HG03565 (cell line): ENCODE measurements around the gene ATG9B.
"Not testable (repeated sequence)": the region's sequence is repeated elsewhere in the genome, so short reads cannot be mapped to it uniquely, and the experiment has no call there.

Source experiments
- ATAC-seq: cut with Tn5 transposase; IDR thresholded peaks from one replicate; pipeline ENCODE4 v1.9.1; 2021; ENCODE audit warnings: mild to moderate bottlenecking, moderate library complexity; ENCODE audit not compliant: unreplicated experiment

Gene ATG9B

GRCh38 chr7:151058781-151059366 lies 34.6 kb upstream of the ATG9B start:
- ATAC-seq, result no peak

GRCh38 chr7:151057989-151058780 lies 33.9 kb upstream of the ATG9B start:
- ATAC-seq, result peak; percentile 82

- peak; percentile 0 for ATAC-seq
Measured at GRCh38 chr7:151057506-151057988, 33.3 kb upstream of the ATG9B start, which contains the start of gene CDK5. CDK5 (minus strand) TSS chr7:151057897; CDS start chr7:151057848, 49 bp downstream.

GRCh38 chr7:151056666-151057505 lies 32.6 kb upstream of the ATG9B start:
- ATAC-seq, result no peak

- no peak for ATAC-seq
Measured at GRCh38 chr7:151056283-151056665, 32.0 kb upstream of the ATG9B start.

- no peak for ATAC-seq
Measured at GRCh38 chr7:151053751-151054150, 29.5 kb upstream of the ATG9B start.

- no peak for ATAC-seq
Measured at GRCh38 chr7:151053096-151053495, 28.8 kb upstream of the ATG9B start.

- no peak for ATAC-seq
Measured at GRCh38 chr7:151051108-151051507, 26.8 kb upstream of the ATG9B start.

GRCh38 chr7:151048911-151049463 lies 24.7 kb upstream of the ATG9B start:
- no peak for ATAC-seq

- ATAC-seq, result no peak
Measured at GRCh38 chr7:151047976-151048815, 23.9 kb upstream of the ATG9B start, which contains the start of gene ASIC3. ASIC3 (plus strand) TSS chr7:151048531; CDS start chr7:151048886, 355 bp downstream.

- no peak for ATAC-seq
Measured at GRCh38 chr7:151046603-151047573, 22.6 kb upstream of the ATG9B start.

GRCh38 chr7:151045967-151046366 lies 21.7 kb upstream of the ATG9B start:
- no peak for ATAC-seq

GRCh38 chr7:151045262-151045661 lies 21.0 kb upstream of the ATG9B start:
- no peak for ATAC-seq

GRCh38 chr7:151043959-151044358 lies 19.7 kb upstream of the ATG9B start:
- no peak for ATAC-seq

GRCh38 chr7:151043449-151043848 lies 19.2 kb upstream of the ATG9B start:
- not testable (repeated sequence) for ATAC-seq

GRCh38 chr7:151040616-151041375 lies 16.5 kb upstream of the ATG9B start:
- ATAC-seq, result no peak

GRCh38 chr7:151039850-151040548 lies 15.7 kb upstream of the ATG9B start:
- ATAC-seq, result no peak
